NCI-H82 treated with DMSO at 0.1 percent for 48 hours (cell line): ENCODE measurements around the gene MIB2.

Experiments used
- DNase-seq: peaks from one replicate; lab custom pipeline; 2025; ENCODE audit not compliant: unreplicated experiment; lab: John Stamatoyannopoulos, UW

The MIB2 gene

GRCh38 chr1:1677718-1678580, 62.6 kb downstream of the MIB2 start:
- no peak for DNase-seq

DNA sequence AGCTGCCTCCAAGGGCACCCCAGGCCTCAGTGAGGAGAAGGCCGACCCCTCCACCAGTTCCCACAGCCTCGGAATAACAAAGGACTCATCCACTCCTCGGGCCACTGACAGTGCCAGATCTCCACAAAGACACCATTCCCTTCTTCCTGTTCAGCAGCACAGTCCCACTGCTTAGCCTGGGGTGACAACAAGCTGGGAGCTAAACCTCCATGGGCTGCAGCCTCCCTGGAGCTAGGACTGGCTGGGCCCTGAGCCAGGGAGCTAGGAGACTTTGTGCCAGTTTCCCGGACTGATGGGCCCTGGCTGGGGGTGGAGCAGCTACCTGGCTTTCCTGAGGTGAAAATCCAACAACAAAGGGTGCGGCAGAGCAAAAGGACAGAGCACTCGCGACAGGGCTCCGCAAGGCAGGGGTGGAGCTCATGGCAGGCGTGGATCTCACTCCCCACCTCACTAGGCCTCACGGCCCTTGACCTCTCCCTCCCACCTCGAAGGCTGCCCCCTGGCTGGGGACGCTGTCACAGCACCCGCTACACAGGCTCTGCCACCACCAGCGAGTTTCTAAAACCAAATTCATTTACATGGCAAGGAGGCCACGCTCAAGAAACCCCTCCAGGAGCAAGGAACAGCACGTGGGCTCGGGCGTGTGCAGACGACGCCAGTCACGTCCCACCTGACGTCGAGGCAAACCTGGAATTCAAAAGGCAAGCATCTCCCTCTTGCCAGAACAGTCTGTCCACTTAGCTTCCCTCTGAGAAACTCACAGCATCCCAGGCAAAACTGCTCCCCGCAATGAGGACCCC, 63.5 kb downstream of the MIB2 start:
- no peak for DNase-seq
